HG03045 (cell line): ENCODE measurements around the gene GABRP.
"Not testable (repeated sequence)": the region's sequence is repeated elsewhere in the genome, so short reads cannot be mapped to it uniquely, and the experiment has no call there.

Source experiments
- ATAC-seq: cut with Tn5 transposase; IDR thresholded peaks from one replicate; pipeline ENCODE4 v1.9.1; 2021; ENCODE audit warnings: mild to moderate bottlenecking, moderate library complexity; ENCODE audit not compliant: unreplicated experiment

The GABRP gene

DNA sequence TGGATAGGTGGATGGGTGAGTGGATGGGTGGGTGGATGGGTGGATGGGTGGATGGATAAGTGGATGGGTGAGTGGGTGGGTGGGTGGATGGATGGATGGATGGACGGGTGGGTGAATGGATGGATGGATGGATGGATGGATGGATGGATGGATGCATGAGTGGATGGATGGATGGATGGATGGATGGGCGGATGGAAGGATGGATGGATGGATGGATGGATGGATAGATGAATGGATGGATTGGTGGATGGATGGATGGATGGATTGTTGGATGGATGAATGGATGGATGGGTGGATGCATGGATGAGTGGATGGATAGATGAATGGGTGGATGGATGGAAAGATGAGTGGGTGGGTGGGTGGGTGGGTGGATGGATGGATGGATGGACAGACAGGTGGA lies 29.0 kb upstream of the GABRP start:
- ATAC-seq = not testable (repeated sequence)

DNA sequence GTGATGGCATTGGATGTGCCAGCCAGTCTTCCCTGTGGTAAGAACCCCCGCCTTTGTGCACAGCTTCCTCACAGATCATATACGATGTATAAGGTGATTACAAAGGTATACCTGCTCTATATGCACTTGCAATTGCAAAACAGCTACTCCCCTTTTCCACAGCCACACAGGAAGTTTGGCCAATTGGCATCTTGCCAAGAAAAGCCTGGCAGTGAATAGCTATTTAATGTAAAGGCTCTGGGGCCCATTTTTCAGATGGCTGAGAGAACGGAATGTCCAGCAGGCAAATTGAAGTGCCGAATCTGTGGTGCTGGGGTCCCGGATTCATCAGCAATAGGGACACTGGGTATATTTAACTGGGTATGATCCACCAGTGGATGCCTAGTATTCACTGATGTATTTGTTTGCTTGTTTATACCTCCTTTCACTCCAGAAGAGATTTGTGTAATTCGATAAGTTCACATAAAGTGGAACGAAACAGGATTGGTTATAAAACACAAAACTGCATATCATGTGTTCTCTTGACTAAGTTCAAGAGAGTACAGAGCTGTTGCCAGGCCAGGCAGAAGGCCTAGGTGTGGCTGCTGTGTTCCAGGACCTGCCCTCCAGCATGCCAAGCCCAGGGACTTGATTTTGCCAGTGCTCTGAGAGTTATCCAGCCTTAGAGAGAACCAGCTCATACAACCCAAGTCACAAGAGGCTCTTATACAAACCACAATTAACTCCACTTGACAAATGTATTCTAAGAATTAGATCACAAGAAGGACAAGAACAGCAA lies 27.7 kb upstream of the GABRP start:
- ATAC-seq = no peak

DNA sequence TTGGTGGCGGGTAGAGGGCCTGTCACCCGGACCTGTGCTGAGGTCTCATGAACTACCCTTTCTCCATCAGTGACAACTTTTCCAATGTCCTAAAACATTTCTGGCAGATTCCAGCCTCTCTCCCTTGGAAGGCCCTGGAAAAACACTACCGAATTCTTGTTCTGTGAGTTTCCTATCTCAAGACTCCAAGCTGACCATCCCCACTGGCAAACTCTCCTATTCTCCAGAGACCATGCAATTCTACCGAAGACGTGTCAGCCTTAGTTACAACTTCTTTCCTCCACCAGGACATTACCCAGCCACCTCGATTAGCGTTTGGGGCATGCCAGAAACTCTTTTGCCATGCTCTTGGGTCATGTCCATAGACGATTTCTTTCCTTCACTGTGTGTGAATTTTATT lies 26.8 kb upstream of the GABRP start:
- no peak for ATAC-seq

DNA sequence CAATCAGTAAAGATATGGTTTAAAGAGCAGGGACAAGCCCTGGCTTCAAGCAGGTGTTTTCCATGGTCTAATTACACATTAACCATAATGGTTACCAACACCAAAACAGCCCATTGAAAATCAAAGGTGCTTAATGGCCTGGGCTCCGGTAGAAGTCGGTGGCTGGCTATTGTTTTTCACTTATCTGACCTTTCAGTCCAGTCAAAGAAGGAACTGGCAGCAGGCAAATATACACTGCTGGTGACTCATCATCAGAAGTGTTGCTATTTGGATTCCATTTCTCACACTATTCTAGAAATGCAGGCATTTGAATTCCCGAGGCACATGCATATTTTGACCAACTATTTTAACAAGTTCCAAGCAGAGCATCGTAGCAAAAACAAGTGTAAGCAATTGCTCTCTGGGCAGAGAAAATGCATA lies 26.3 kb upstream of the GABRP start:
- peak; percentile 60 for ATAC-seq

DNA sequence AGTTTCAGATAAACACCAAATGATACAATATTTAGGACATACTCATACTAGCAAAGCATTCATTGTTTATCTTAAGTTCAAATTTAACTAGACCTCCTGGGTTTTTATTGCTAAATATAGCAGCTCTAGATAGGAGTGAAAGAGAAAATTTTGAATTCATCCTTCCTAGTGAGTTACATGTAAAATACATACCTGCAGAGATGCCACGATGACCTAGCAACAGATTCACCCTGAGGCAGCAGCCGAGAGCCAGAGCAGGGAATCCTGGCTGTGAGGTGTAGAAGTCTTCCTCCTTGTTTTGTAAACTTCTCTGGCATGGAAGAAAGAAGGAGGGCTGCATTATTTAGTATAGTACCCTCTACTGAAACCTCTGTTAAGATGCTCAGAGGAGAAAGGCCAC lies 25.9 kb upstream of the GABRP start:
- no peak for ATAC-seq

DNA sequence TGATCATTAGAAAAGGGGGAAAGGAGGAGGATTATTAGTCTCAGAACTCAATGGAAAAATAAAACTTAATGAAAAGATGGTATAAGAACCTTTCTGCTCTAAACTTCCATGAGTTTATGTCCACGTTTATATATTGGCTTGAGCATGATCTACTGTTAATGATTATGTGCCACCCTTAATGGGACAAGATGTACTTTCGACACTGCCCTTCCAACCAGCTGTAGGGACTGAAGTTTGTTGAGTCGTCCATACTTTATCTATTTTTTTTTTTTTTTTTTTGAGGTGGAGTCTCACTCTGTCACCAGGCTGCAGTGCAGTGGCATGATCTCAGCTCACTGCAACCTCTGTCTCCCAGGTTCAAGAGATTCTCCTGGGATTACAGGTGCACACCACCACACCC lies 25.0 kb upstream of the GABRP start:
- ATAC-seq = no peak

DNA sequence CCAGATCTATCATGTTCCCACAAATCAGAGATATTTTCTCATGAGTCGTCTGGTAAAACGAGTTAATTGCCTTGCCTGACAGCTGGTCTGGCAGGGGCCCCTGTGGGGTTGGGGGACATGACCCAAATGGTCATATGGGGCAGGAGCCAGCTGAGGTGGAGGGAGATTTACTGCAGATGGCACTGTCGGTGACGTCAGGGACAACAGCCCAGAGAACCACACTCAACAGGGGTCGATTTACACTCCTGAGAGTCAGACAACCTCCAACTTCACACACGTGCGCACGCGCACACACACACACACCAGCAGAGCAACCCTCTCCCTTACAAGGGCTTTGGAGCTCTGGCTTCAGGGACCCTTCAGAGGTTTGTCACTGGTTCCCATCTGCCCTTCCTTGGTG lies 23.4 kb upstream of the GABRP start:
- no peak for ATAC-seq

DNA sequence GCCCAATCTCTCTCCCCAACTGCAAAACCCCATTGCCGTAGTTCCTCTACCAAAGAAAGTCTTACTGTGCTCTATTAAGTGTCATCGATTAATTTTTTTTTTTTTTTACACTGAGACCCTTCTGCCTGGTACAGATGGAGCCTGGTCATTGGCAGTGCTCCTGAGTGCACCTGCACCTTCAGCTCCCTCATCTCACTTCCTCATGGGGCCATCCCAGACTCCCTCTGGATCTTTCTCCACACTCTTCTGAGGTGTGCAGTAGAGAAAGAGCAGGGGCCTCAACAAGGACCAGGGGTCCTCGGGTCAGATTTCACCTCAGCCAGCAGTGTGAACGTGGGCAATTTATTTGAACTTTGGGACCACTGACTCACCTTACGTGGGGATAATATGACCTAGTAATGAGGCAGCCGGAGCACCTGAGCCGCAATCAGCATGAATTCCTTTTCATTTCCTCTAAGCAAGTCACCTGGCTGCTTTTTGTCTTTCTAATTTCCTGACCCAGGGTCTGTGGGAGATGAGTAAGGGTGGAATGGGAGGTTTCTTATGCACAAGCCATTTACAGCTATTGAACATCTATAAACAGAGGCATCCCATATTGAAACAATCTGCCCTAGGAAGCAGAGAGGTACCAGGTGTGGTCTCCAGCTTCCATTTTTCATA lies 22.3 kb upstream of the GABRP start:
- no peak for ATAC-seq

DNA sequence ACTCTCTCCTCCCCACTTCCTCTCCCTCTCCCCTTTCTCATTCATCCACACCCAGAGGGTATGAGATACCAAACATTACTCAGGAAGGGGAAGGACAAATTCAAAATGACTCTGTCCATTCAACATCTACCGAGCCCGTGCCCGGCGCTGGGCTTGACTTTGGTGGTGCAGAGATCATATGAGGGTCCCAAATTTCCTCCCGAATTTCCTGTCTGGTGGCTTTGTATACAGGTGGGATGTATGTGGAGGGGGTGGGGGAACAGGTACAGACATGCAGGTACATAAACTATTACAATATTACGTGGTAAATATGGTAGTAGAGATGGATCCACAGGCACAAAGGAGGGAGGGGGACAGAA lies 21.8 kb upstream of the GABRP start:
- no peak for ATAC-seq

DNA sequence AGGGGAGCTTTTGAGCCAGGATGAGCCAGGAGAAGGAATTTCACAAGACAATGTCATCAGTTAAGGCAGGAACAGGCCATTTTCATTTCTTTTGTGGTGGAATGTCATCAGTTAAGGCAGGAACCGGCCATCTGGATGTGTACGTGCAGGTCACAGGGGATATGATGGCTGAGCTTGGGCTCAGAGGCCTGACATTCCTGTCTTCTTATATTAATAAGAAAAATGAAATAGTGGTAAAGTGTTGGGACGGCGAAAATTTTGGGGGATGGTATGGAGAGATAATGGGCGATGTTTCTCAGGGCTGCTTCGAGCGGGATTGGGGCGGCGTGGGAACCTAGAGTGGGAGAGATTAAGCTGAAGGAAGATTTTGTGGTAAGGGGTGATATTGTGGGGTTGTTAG lies 21.2 kb upstream of the GABRP start:
- not testable (repeated sequence) for ATAC-seq

DNA sequence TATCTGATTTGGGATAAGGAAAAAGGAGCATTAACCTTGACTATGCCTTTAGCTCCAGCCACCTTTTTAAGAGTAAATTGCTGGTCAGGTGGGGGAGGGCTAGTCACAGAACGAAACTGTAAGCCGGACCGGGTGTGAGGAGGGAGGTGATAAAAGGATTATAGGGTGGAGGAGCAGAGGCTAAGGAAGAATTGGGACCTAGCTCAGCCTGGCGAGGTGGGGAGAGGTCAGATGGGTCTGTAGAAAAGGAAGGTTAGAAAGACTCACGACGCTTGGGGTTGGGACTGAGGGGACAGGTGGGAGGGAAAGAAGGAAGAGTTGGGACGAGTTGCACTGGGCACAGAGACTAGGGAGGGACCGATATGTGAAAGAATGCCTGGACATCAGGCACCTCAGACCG lies 17.7 kb upstream of the GABRP start:
- ATAC-seq = not testable (repeated sequence)

DNA sequence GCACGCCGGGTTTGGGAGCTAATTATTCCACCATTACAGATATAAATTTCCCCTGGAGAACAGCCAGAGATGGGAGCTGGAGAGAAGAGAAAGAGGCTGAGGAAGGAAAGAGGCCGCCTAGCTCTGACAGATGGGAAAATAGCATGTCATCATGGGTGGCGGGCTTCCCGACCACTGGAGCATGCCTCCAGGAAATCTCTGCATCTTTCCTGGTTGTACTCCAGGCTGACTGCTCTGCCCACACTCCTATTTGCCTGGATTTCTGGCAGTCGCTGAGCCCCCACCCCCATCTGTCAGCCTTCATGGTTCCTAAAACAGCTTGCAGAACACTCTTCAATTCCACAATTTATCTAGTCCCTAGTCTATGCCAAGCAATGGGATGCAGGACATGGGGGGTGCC lies 14.3 kb upstream of the GABRP start:
- ATAC-seq = no peak

DNA sequence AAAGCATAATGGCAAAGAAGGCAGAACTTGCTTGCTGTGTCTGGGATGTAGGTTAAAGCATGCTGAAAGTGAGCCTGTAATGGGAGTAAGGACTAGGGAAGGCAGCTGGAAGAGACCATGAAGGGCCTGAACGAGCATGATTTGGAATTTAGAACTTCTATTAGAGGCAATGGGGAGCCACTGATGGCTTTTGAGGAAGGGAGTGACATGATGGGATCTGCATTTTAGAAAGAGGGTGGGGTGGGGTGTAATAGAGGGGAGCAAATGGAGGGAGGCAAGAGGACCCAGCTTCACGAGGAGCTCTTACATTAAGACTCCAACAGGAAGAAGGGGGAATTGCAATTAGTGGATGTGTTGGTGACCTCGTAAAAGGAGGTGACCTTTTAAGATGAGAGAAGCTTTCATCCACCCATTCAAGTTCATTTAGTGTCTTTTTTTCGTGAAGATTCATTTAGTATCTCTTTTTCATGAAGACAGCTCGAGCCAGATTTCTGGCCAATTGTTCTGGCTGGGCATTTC lies 13.6 kb upstream of the GABRP start:
- ATAC-seq = no peak

DNA sequence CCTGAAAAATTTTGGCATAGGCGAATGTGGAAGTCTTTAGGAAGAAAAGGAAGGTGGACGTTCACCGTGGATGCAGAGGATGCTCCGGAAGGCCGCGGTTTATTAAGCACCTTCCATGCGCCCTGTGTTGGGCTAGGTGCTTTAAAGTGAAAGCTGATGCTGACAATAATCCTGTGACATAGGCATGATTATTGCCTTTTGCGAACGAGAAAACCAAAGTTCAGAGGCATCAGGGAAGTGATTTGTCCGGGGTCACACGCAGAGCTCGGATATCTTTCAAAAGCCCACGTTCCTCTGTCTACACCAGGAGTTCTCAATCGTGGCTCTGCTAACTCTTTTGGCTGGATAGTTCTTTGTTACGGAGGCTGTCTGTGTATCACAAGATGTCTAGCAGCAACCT lies 12.0 kb upstream of the GABRP start:
- ATAC-seq = no peak

DNA sequence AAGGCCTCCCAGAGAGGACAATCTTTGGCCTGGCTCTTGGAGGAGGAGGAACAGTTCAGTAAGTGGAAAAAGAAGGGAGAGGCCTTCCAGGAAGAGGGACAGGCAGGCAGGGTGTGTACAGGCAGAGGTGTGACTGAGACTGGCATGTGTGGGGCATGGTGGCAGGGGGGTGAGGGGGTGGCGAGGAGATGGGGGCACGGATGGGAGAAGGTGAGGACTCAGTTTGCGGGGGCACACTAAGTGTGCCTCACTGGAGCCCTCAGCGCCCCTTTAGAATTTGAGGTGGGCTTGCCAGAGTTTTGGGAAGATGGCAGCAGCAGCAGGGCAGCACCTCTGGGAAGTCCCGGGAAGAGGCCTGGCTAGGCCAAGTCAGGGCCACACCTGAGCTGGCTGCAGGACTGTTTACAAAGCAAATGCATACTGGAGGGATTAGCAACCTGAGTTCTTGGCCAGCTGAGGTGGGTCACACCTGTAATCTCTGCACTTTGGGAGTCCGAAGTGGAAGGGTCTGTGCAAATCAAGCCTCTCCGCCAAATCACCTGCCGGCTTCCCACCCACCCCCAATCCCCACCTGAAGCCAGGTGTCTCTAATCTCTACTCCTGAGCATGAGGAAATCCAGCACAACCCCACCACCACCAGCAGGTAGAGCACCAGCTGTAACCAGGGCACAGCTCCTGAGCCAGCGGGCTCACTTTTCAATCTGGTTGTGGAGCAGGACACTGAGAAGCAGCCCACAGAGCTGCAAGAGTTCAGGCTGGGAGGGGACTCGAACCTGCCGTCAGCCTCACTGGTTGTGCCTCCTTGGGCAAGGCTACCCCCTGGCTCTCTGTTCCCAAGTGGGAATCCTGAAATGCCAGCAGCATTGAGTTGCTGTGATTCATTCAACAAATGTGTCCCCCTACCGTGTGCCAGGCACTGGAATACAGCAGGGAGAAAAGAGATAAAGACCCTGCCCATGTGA lies 10.2 kb upstream of the GABRP start:
- ATAC-seq = no peak

DNA sequence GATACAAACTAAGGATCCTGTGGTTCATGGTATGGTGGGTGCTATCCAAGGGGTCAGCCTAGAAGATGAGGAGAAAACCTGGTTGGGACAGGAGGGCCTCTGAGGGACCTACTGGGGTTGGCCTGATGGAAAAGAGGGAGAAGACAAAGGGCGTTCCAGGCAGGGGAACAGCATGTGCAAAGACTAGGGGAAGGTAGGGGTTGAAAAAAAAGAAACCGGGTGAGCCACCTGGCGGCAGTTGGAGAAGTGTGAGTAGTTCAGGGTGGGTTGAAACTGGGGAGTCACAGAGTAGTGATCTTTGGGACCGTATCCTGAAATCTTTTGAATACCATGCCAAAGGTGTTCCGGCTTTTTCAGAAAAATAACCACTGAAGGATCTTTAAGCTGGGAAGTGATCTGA lies 8.7 kb upstream of the GABRP start:
- no peak for ATAC-seq

DNA sequence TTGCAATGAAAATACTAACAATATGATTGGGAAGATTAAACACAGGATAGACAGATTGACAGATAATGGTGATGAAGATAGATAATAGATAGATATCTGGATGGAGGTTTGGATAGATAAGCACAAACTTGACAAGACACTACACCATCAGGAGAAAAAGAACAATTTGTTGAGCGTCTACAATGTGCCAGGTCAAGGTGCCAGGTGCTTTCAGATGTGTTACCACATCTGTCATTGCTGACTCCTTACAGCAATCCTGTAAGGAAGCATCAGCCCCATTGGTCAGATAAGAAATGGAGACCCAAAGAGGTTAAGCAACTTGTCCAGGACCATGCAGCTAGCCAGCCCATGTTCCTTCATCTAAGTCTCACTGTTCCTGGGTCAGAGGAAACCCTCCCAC lies 1.6 kb upstream of the GABRP start:
- no peak for ATAC-seq

DNA sequence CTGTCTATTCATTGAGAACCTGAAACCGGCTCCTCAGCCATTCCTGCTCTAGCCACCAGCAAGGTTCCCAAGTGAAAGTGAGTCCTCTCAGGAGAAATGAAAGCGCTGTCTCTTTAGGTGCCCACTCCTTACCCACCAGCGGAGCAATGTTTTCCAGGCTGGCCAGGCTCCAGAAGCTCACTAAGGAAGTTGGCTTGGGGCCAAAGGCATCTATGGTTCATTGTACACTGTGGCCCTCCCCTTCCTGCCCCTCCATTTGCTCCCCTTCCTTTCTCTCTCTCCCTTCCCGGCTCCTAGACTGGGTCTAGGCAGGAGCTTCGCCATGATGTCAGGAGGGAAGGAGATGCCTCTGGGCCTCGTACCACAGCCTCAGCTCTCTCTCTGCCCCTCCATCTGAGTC lies 1.1 kb upstream of the GABRP start:
- ATAC-seq = no peak

DNA sequence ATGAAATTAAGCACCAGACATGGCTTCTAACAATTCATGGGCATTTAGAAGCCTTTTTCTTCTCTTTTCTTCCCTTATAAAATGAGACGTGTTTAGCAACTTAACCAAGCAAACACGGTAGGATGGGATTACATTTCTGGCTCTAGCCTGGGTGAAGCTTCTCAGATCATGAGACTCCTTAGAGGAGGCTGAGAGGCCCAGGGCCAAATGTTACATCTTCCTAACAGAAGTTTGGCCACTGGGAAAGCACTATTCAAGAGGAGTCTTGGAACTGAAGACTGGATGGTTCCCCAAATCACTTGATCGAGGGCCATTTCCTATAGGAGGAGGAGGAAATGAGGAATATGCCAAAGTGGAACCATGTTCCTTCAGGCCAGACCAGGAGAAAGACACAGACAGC lies 1.9 kb downstream of the GABRP start:
- ATAC-seq = no peak

DNA sequence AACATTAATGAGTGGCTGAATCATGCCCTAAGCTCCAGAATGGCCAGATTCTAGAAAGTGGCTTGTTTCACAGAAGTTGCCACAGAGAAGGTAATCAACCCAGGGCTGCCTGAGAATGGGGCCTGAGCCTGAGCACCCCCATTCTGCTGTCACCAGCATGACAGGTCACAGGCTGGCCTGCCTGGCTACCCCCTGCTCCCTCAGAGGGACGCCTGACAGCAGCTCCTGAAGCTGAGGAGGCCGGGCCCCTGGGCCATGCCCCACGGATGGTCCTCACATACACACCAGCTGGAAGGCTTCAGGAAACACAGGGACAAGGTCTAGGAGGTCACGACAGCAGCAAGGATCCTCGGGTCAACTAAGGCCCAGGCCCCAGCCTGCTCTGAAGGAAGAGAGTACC lies 3.7 kb downstream of the GABRP start:
- ATAC-seq = no peak

DNA sequence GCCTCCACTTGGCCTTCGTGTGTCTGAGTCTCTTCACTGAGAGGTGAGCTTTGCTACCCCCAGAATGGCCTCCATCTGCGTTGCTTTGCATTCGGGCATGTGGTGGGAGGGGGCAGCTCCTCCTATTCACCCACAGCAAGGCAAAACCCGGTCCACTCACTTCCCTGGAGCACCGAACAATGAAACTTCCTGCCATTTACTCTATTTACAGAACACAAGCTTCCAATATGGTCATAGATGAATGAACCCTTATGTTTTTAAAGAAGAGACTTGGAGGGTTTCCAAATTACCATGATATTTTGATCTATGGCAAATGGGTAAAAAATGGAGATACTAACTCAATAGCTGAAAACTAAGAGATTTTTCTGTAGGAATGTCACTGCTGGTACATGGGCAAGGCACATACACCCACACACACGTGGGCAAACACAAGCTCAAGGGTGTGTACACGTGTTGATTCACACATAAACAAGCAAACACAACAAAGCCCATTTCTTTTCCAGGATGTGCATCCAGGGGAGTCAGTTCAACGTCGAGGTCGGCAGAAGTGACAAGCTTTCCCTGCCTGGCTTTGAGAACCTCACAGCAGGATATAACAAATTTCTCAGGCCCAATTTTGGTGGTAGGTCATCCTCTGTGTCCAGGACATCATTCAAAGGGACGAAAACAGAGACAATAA lies 5.2 kb downstream of the GABRP start:
- no peak for ATAC-seq
